Osteoblast (primary cell): ENCODE results near the gene CTTN. TPM values are rescaled to one million over a fixed set of nuclear protein-coding genes. Genes with fewer than 3 reads are reported as not detected.

ENCODE experiments used
- DNase-seq: peaks from one replicate; pipeline ENCODE4 v3.0.0; 2011; ENCODE audit warnings: low spot score, mixed read lengths; ENCODE audit not compliant: insufficient read length; ENCODE audit errors: missing footprints
- H2AFZ ChIP-seq: 2 replicates; pipeline ENCODE4 v1.6.0; 2011; ENCODE audit warnings: mild to moderate bottlenecking, low read length
- H3K27ac ChIP-seq: 2 replicates; pipeline ENCODE4 v1.5.1; 2011; ENCODE audit warnings: mild to moderate bottlenecking, low read depth, low read length, moderate library complexity
- H3K27me3 ChIP-seq: 2 replicates; pipeline ENCODE4 v1.6.0; 2012; ENCODE audit warnings: mild to moderate bottlenecking, control low read depth, inconsistent platforms, low read length, moderate library complexity; ENCODE audit not compliant: insufficient read depth
- H3K36me3 ChIP-seq: 2 replicates; pipeline ENCODE4 v1.5.1; 2011; ENCODE audit warnings: mild to moderate bottlenecking, low read length, control low read depth, moderate library complexity; ENCODE audit not compliant: insufficient read depth
- H3K4me1 ChIP-seq: 2 replicates; pipeline ENCODE4 v1.5.1; 2011; ENCODE audit warnings: mild to moderate bottlenecking, low read length, control low read depth, moderate library complexity; ENCODE audit not compliant: insufficient read depth
- H3K4me2 ChIP-seq: 2 replicates; pipeline ENCODE4 v1.6.0; 2011; ENCODE audit warnings: mild to moderate bottlenecking, low read length; ENCODE audit not compliant: insufficient read depth
- H3K4me3 ChIP-seq: fragments of 200-600 bp; sonication (generic); 3 replicates; pipeline ENCODE4 v1.5.1; 2012; ENCODE audit warnings: mild to moderate bottlenecking, low read length, inconsistent platforms; ENCODE audit not compliant: insufficient read depth
- H3K79me2 ChIP-seq: 2 replicates; pipeline ENCODE4 v1.6.0; 2012; ENCODE audit warnings: mild to moderate bottlenecking, low read length, control low read depth, inconsistent platforms; ENCODE audit not compliant: insufficient read depth
- H3K9me3 ChIP-seq: 2 replicates; pipeline ENCODE4 v1.5.1; 2011; ENCODE audit warnings: low read depth, low read length, control low read depth
- H4K20me1 ChIP-seq: 2 replicates; pipeline ENCODE4 v1.6.0; 2012; ENCODE audit warnings: mild to moderate bottlenecking, low read length, control low read depth; ENCODE audit not compliant: insufficient read depth
- CTCF ChIP-seq: IDR thresholded peaks from 2 replicates; pipeline ENCODE4 v1.5.1; 2011; ENCODE audit warnings: mild to moderate bottlenecking, low read depth, low read length, moderate library complexity; ENCODE audit errors: extremely low read depth
- total RNA-seq: library from RNA; depleted of rRNA; stranded (reverse); fragments of >200 nt; gene quantifications from 2 replicates; pipeline ENCODE4 v1.2.3, GENCODE V29; 2012

Gene CTTN
- total RNA-seq, 1 donor: 429 TPM

GRCh38 chr11:70409437-70409836, 11.1 kb downstream of the CTTN start:
- no peak overlapping the region for H3K4me3 ChIP-seq
- DNase-seq: no peak
- no peak overlapping the region for H2AFZ ChIP-seq
- no peaks in the 10 kb centered on the region for H3K27me3 ChIP-seq
- H3K79me2 ChIP-seq: peaks cover 82% of the 10 kb centered on the region
- no peaks in the 10 kb centered on the region for H3K4me1 ChIP-seq
- no peaks in the 10 kb centered on the region for H3K9me3 ChIP-seq
- peaks cover 86% of the 10 kb centered on the region for H3K36me3 ChIP-seq
- H3K27ac ChIP-seq: no peak overlapping the region
- TF ChIP-seq CTCF: no peak
- H3K4me2 ChIP-seq: no peak overlapping the region
- H4K20me1 ChIP-seq: peaks cover 69% of the 10 kb centered on the region

GRCh38 chr11:70409871-70410270, 11.5 kb downstream of the CTTN start:
- peak; percentile 35 for DNase-seq
- no peak overlapping the region for H3K4me3 ChIP-seq
- no peak overlapping the region for H2AFZ ChIP-seq
- TF ChIP-seq CTCF: no peak
- no peaks in the 10 kb centered on the region for H3K27me3 ChIP-seq
- H3K27ac ChIP-seq: no peak overlapping the region
- H4K20me1 ChIP-seq: peaks cover 69% of the 10 kb centered on the region
- H3K36me3 ChIP-seq: peaks cover 91% of the 10 kb centered on the region
- H3K79me2 ChIP-seq: peaks cover 78% of the 10 kb centered on the region
- peaks cover 2% of the 10 kb centered on the region for H3K4me1 ChIP-seq
- no peaks in the 10 kb centered on the region for H3K9me3 ChIP-seq
- no peak overlapping the region for H3K4me2 ChIP-seq

- Histone ChIP-seq H3K79me2 (peaks cover 71% of the 10 kb centered on the region), H3K4me3 (no peak overlapping the region), H3K36me3 (peaks cover 88% of the 10 kb centered on the region), H4K20me1 (peaks cover 67% of the 10 kb centered on the region), H2AFZ (no peak overlapping the region), H3K9me3 (no peaks in the 10 kb centered on the region), H3K4me2 (no peak overlapping the region), H3K27me3 (no peaks in the 10 kb centered on the region), H3K27ac (no peak overlapping the region), H3K4me1 (peaks cover 8% of the 10 kb centered on the region)
- TF ChIP-seq CTCF: no peak
- DNase-seq: peak; percentile 46
Observed at GRCh38 chr11:70410276-70411205, 12.2 kb downstream of the CTTN start.

GRCh38 chr11:70411713-70412452, 13.6 kb downstream of the CTTN start:
- Histone ChIP-seq H2AFZ (no peak overlapping the region), H3K27me3 (no peaks in the 10 kb centered on the region), H3K79me2 (peaks cover 66% of the 10 kb centered on the region), H3K4me1 (peaks cover 11% of the 10 kb centered on the region), H3K36me3 (peaks cover 90% of the 10 kb centered on the region), H3K9me3 (no peaks in the 10 kb centered on the region), H3K27ac (no peak overlapping the region), H3K4me2 (no peak overlapping the region), H3K4me3 (no peak overlapping the region), H4K20me1 (peaks cover 68% of the 10 kb centered on the region)
- DNase-seq: peak; percentile 6
- no peak for TF ChIP-seq CTCF
